NOMO-1 (cell line): ENCODE results near the gene FOXRED1.
"Not testable (repeated sequence)": the region's sequence is repeated elsewhere in the genome, so short reads cannot be mapped to it uniquely, and the experiment has no call there.

Source experiments
- DNase-seq, 2 experiments: peaks; one replicate each; lab custom pipeline; 2025; ENCODE audit not compliant: unreplicated experiment in 2 of 2; lab: John Stamatoyannopoulos, UW

The FOXRED1 gene

DNA sequence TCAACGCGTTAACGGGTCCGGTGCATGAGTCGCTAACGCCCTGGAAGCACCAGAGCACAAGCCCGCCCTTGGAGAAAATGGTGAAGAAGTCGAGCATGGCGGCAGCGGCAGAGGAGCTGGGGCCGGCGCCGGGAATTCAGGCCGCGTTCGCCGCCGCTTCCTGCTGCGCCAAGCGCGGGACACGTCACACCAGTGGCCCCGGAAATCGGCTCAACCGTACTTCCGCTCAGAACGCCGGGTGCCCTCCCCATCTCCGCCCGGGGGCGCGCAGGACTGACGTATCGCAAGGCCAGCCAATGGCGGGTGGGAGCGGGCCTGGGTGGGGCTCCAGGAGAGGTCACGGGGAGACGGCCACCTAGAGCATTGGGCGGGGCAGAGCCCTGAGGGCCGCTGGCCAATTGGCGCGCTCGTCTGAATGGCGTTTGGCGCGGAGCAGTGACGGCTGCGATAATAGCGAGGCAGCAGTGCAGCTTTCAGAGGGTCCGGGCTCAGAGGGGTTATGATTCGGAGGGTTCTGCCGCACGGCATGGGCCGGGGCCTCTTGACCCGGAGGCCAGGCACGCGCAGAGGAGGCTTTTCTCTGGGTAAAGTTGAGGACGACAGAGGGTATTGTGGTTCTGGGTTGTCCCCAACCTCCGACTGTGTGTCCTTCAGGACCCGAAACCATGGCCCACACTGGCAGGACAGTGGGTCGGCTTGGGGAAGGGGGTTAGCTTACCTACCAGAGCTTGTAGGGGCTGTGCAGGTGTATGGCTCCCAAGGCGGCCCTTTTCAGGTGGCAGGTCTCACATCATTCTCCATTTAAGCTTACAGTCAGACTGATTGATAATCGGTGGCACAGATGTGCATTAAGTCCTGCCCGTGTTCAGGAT lies at the start of gene FOXRED1, which contains the start of gene SRPRA:
TSS of gene FOXRED1 (plus strand) at position 447 of the 872 bp plus-strand sequence. CDS start at position 500, 53 bp downstream.
TSS of gene SRPRA (minus strand) at position 188 of the 872 bp plus-strand sequence. CDS start at position 97, 91 bp downstream.
- peak; percentile 97 to 99 for DNase-seq

GRCh38 chr11:126219547-126219946 lies 49.4 kb upstream of the FOXRED1 start:
- no peak for DNase-seq

- DNase-seq: no peak
Measured at GRCh38 chr11:126224647-126225294, 44.2 kb upstream of the FOXRED1 start.

GRCh38 chr11:126225295-126225665 lies 43.7 kb upstream of the FOXRED1 start:
- no peak for DNase-seq

- no peak for DNase-seq
Measured at GRCh38 chr11:126226334-126227084, 42.4 kb upstream of the FOXRED1 start.

- DNase-seq: no peak
Measured at GRCh38 chr11:126229858-126230540, 39.0 kb upstream of the FOXRED1 start.

GRCh38 chr11:126231725-126232459 lies 37.1 kb upstream of the FOXRED1 start:
- DNase-seq: no peak

GRCh38 chr11:126232683-126233082 lies 36.3 kb upstream of the FOXRED1 start:
- no peak for DNase-seq

DNA sequence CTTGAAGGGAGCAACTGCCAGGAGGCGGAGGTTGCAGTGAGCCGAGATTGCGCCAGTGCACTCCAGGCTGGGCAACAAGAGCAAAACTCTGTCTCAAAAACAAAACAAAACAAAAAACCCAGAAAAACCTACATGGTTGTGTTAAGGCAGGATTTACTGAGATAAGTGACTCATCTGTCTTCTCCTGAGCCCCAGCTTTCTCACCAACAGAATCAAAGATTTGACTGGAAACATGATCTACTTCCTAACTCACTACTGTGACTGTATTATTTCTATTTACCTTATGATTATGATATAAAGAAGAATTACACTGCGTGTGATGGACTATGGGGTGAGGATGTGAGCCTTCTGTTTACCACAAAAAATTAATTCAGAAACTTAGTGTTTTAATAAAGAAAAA lies 35.6 kb upstream of the FOXRED1 start:
- no peak for DNase-seq

GRCh38 chr11:126246636-126247035 lies 22.3 kb upstream of the FOXRED1 start:
- DNase-seq: no peak

- no peak for DNase-seq
Measured at GRCh38 chr11:126253265-126253664, 15.7 kb upstream of the FOXRED1 start.

GRCh38 chr11:126254819-126255218 lies 14.1 kb upstream of the FOXRED1 start:
- no peak for DNase-seq

DNA sequence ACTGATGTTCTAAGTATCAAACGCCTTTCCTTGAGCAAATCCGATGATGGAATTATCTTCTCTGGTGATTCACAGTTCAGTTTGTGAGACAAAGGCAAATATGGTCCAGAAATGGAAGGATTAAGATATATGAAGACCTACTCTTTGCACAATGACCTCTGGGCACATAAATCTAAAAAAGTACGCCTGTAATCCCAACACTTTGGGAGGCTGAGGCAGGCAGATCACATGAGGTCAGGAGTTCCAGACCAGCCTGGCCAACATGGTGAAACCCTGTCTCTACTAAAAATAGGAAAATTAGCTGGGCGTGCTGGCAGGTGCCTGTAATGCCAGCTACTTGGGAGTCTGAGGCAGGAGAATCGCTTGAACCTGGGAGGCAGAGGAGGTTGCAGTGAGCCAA lies 13.4 kb upstream of the FOXRED1 start:
- DNase-seq: not testable (repeated sequence)

GRCh38 chr11:126256216-126256615 lies 12.7 kb upstream of the FOXRED1 start:
- no peak for DNase-seq

- DNase-seq: no peak
Measured at GRCh38 chr11:126257144-126257543, 11.8 kb upstream of the FOXRED1 start.

GRCh38 chr11:126257764-126258163 lies 11.2 kb upstream of the FOXRED1 start:
- DNase-seq: no peak

- DNase-seq: no peak
Measured at GRCh38 chr11:126262216-126262615, 6.7 kb upstream of the FOXRED1 start.

DNA sequence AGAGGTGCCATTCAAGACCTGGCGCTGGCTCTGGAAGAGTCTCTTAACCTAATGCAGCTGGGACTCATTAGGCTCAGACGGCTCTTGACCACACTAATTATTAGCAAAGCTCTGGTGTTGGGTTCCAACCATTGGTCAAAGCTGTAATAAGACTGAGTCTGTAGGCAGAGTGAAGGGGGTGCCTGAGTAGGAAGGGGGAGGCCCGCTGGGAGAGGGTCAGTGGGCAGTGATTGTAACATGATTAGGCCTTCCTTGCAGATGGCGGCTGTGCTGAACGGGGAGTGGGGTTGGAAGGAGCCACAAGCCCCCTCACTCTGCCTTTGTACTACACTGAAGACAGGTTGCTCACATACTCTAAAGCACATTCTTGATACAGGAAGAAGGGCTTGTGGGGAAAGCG lies 5.5 kb upstream of the FOXRED1 start:
- DNase-seq: no peak

- DNase-seq: no peak
Measured at GRCh38 chr11:126265811-126266210, 3.1 kb upstream of the FOXRED1 start.

DNA sequence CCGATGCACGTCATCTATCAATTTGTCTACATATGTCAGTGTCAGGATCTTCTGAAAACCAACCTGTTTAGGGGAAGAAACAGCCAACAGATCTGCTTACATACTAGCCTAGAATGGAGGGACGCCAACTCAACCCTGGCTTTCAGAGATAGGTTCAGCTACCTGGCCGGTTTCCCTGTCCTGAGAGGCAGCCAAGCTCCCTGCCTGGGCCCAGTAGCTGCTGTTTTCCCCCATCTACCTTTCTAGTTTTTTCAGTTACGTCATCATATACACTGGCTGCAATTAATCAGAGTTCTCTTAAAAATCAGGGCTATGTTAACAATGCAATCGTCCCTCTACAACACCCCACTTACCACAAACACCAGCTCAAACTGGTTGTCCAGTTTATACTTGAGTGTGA lies 1.3 kb upstream of the FOXRED1 start:
- no peak for DNase-seq
